ENCODE results near the gene ABCF1.

The ABCF1 gene

DNA sequence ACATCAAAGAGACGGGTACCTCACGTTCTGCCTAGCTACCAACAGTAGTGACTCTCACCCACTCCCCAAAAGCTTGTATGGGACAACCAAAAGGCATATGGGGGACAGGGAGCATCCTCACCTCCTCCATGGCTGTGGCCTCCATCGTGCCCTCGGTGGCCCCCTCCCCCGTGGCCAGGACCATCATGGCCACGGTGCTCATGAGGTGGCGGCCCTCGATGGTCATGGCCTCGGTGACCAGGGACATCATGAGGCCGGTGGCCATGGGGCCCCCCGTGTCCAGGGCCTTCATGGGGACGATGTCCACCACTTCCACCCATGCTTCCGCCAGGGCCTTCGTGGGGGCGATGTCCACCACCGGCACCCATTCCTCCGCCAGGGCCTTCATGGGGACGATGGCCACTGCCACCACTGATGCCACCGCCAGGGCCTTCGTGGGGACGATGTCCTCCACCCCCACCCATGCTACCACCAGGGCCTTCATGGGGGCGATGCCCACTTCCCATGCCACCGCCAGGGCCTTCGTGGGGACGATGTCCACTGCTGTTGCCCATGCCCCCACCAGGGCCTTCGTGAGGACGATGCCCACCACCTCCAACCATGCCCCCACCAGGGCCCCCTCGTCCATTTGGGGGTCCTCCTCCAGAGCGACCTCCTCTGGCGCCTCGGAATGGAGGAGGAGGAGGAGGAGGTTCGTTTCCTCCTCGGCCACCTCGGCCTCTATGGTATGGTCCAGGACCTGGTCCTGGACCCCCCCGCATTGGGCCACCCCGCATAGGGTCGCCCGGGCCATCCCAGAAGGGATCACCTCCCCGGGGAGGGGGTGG is 30.8 kb downstream of the ABCF1 start:
- DNase-seq, result no peak

DNA sequence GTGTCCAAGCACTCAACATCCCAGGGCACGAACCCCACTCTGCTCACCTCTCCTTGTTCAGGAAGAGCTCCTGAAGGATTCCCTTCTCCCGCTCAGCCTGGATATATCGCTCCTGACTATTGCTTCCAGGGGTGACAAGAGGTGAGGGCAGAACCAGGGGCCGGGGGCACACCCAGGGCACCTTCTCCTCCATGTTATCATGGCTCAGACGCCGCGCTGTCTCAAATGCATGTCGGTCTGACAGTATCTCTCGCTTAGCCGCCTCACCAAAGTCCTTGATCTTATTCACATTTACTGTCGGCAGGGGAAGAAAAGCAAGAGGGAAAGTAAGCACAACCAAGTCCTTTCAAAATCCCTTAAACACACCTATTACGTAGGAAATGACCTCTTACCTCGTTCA is 32.7 kb downstream of the ABCF1 start:
- DNase-seq, result no peak

DNA sequence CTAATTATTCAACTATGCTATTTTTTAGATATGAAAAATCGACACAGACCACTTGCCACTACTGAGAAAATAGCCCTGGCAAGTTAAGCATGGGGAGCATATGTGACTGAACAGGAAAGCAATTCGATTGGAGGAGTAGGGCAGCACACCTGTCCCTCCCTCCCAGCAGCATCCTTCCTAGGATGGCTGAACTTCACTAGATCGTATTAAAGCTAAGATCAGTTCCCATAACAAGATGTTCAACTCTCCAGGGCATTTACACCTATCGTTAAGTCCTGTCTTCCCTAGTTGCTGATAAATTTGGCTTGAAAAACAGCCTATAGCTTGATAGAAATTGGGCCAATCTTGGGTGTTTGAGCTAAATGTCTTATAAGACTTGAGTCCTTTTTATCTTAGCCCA is 38.8 kb downstream of the ABCF1 start:
- no peak for DNase-seq

DNA sequence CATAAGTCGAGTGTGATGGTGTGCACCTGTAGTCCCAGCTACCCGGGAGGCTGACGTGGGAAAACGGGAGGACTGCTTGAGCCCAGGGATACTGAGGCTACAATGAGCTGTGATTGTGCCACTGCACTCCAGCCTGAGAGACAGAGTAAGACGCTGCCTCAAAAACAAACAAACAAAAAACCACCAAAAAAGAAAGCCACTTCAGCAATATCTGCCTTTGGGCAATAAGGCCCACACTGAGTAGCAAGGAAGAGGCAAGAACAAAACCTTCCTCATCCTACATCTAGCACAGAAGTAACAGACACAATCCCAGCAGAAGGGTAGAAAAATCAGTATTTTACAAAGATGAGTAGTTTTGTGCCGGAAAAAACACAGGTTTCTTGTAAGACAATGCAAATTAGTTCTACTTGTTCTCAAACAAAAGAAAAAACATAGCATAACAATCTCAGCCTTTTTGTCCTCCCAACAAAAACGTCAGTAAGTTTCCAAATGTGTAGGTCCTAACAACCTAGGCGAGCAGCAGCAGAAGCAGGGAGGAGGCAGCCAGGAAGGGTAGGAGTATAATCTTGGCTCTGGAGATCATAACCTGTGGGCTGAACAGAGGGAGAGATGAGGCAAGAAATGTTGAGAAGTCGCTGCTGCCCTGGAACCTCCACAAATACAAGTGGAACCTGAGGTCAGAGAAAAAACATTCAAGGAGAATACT is 40.1 kb downstream of the ABCF1 start:
- no peak for DNase-seq

DNA sequence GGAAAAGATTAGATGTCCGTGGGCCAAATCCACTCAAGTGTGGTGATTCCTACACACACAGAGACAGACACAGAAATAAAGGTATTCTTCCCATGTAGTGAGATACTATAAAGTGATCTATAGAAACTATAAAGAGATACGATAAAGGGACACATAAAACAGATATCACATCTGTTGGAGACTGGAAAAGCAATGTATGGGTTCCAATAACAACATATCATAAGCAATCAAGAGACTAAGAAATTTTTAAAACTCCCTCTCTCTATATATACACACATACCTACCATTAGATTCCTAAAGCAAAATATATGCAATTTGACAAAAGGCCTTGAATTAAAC is 40.6 kb downstream of the ABCF1 start:
- no peak for DNase-seq

DNA sequence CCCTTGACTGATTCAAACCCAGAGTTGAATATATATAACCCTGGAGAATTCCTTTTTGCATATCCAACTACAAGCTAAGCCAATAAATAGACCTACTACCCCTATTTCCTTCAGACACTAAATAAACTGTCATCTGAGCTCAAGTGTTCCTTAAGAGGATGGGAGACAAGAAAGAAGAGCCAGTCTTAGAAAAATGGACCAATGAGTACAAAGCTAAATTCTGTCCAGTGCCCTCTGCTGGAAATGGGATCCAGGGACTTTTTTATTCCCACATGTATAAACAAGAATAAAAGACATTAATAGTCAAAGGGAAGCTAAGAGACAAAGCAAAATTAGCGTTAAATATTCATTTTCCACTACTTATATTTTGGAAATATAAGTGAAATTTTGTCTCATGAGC is 41.0 kb downstream of the ABCF1 start:
- DNase-seq, result no peak

DNA sequence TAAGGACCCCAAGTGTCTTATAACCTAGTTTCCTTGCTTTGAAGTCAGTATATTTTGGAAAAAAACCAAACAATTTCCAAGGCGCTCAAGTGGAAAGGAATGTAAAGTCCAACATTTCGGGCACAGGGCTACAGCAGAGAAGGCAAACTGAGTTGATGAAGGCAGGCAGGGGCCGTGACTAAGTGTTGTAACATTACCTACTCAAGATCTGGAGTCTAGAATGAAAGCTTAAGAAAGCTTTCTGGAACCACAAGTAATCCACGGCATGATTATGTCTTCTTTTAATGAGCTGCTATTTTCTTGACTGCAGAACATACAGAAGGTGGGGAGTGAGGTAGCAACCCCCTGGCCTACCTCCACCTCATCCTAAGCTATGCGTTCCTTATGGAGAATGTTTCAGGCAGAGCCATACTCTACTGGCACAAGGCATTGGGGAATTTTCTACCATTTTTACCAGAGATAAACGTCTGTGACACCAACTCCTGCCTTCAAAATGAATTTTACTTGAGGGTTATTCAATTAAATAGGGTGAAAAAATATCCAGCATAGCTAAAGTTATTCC is 41.5 kb downstream of the ABCF1 start:
- no peak for DNase-seq

DNA sequence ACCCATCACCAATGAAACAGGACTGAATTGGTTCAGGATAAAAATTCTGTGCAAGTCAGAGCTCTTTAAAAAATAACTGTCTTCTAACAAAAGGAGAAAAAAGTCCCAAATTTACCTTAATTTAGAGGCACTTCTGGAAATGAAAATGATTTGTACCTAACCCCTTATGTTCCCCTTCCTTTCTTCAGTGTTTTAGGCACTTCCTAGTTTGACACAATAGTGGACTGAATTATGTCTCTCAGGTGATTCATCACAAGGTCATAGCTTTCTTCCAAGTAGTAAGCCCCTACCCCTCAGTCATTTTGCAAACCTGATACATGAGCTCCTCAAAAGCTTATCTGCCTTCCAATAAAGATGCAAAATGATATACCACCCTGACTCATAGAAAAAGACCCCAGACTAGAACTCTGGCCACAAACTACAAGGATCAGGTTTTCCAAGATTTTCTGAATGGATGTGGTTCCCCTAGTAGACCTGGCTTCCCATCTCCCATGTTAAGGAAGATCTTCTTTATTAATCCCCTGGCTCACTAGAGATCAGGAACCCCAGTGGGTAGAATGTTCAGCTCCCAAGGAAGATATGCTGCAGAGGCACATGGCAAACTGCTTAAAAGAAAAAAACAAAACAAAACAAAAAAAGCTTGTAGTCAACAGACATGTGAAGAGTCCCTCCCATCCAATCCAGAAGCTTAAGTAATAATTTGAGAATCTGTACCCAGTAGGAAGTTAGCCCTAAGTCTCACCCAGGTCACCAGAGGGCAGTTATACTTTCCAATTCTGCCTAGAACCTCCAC is 42.2 kb downstream of the ABCF1 start:
- no peak for DNase-seq

DNA sequence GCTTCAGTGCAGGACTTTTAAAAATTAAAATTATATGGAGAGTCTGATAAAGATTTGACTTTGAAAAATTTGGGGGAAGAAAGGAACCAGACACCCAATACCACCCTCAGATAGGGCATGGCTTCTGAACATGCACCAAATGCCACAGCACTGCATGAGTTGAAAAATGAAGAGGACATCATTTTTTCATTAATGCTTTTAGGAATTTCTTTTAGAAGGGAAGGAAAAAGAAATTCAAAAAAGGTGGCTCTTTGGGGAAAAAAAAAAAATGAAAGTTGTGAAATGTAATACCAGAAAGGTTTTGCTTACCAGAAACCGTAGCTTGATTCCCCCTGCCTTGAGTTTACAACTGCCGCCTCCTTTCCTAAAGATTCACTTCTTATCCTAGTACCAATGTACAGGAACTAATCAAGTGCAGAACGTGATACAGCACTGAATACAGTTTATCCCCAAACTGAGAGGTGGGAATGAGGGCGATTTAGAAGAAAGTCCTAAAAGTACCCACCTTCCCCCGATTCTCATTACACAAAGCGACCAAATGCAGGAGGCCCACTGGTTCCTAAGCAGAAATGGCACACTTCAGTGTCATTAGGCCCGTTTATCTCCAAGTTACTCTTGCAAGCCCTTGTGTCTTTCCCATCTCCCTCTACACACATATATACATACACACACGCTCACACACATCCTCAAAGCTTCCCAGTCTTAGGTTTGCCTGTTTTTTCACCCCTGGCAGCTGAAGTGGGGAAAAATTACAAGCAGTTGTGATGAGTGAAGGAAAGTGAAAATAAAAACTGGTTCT is 43.0 kb downstream of the ABCF1 start:
- DNase-seq, result no peak

DNA sequence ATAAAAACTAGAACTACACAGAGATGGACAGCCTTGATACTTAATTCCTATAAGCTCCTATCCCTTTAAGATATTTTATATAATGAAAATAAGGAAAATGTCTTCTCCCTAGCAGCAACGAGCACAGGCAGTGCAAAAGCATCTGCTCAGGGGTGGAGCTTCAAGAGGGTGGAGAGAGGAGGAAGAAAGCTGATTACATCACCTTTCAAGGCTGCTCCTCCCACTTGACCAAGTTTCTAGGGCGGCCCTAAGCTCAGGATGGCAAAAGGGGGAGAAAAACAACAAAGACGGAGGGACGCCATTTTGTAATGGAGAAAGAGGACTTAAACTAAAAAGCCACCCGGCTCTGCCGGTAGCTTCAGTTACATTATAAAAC is 43.6 kb downstream of the ABCF1 start:
- peak; percentile 77 to 86 for DNase-seq

DNA sequence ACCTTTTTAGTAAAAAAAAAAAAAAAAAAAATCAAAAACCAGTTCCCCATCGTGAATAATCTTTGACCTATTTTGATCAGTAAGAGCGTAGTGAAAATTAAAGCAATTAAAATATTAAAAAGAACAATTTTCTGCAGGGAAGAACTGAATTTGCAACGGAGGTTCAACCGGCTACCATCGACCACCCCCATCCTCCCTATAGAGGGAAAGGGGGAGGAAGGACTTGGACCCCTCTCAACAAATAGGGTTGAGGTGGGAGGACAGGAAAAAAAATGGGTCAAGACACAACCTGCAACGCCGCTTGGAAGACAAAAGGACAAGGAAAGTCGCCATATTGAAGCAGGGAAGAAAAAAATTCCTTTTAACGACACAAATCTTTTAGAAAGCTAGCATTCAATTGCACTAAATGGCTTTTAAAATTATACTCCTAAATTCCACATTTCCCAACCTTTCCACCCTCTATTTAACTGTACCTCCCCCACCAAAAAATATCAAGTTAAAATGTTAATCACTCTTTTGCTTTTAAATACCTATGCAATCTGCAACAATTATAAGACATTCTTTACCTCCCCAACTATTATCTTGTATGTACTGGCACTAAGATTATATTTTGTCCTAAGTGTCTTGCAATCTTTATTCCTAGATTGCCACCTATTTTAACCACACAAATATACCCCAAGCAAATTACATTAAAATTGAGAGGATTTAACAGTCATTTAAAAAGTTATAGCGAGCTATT is 44.1 kb downstream of the ABCF1 start:
- DNase-seq, result peak in 1 of 2 experiments; percentile 41

DNA sequence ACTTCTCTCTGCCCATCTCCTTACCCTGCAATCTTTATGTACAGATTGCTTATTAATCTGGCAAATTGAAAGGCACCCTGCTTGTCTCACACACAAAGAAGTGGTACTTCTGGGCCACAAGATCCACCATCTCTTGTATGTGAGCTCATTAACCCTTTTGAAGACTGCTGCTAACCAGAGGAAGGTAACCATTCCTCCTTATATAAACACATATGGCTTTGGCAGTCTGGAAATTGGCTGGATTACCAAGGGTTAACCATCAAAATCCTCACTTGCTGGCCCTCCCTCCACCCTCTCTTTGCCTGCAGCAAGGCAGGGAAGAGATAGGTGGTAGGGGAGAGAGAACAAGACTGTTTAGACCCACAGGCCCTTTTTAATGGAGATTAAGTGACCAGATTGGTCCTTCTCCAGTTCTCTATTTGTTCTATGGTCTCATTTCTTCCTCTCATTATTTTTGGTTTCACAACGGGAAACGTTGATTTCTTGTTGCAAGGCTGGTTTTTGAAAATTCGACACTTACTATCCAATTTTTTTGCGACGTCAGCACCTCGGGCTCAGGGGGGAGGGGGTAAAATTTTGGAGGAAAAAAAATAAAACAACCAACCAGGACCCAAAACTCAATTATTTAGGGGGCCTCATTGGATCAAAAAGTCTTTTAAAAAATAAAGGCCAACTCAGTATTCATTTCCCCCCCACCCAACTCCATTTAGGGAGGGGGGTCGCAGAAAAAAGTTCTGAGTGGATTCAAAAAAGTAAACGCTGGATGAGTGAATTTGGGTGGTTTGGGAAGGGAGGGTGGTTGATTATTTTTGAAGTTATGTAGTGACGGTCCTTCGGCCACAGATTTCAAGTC is 44.9 kb downstream of the ABCF1 start:
- DNase-seq, result no peak

DNA sequence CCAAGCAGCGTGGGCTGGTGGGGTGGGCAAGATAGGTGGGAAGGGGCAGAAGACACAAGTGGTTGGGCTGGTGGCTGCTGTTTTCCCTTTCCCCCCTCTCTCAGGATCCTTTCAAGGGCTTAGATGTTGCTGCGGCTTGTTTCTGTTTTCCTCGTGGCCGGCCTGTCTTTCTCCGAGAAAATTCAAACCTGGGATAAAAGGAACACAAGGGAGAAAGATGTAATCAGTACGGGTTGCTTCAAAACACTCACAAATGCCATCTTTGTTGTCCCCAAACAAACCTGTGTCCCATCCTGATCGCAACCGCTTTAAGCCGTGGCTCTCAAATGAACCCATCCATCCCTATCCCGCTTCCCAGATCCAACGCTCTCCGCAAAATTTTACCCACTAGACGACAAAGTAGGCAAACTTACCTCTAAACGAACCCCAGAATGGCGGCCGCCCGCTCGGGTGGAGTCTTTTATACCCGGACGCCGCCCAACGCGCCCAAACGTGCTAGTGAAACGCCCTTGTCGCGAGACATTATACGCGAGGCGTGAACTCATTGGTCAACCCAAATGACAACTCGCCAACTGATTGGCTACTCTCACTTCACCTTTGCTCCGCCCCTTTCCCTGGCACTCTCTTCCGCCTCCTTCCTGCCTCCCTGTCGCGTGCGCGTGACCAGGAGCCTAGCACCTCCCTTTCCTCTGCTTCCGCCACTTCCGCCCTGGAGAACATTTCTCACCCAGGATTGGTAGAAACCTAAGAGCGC is 45.7 kb downstream of the ABCF1 start, which contains the start of gene PPP1R10:
Gene PPP1R10, minus strand, starts transcription at position 433 of the 754 bp plus-strand sequence. CDS start 7,299 bp downstream, outside the sequence.
- DNase-seq, result peak; percentile 95 to 98

DNA sequence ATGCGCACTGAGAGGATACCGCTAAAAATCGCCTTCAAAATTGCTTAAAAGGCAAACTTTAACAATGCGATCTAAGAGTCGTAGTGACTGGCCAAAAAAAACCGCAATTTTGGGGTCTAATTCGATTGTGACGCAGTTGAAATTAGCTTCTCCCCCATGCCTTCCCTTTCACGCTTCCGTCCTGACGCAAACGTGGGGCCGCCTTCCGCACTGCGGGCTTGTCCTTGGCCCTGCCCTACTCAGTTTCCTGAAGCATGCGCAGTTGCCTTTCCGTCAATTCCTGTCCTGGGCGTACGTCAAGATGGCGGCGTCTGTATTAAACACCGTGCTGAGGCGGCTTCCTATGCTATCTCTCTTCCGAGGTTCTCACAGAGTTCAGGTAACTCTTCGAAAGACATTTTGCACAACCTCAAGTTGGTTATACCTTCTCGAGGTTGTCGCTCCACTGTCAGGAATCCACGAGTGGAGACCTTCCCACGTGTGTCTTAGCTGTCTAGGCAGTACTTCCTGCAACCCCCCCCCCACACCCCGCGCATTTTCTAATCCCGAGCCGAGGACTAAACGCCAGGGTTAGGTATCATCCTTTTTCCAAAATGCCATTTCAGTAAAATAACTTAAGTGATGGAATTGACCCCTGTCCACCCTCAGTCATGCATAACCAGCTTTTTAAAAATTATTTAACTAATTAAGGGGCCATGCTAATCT is 46.5 kb downstream of the ABCF1 start, which contains the start of gene MRPS18B:
Gene MRPS18B, plus strand, starts transcription at position 276 of the 705 bp plus-strand sequence. Its CDS starts 26 bp downstream, at position 302.
- DNase-seq, result peak; percentile 96 to 97

DNA sequence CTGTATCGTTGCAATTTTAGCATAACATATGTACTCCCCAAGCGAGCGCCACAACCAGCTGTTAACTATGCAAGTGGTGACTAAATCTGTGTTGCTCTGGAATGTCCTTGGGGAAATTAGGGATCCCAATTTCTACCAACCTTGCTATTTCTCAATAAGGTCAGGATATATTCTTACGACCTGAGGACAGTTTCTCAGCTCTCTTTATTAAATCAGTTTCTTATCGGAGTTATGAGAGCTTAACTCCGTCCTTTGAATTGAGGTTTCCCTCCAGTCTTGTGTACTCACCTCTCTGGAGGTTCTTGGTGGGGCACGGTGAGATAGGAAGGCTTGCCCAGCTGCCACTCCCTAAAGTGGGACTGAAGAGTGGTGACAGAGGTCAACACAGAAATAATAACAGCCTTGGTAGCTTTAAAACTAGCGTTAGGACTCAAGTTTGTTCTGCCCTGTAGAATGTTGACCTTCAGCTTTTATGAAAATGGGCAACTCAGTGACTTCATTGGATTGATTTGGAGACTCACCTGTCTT is 47.1 kb downstream of the ABCF1 start:
- DNase-seq, result no peak

DNA sequence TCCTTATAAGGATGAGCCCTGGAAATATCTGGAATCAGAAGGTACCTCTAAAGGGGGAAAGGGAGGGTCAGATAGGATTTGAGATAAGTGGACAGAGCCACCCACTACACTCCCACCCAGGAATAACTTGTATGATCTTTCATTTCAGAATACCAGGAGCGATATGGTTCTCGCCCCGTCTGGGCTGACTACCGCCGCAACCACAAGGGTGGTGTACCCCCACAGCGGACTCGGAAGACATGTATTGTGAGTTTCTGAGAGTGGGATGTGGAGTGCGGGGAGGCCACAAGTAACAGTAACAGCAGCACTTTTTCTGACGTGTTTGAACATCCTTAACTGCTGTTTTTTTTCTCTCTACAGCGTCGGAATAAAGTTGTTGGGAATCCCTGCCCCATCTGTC is 48.3 kb downstream of the ABCF1 start:
- DNase-seq, result no peak

DNA sequence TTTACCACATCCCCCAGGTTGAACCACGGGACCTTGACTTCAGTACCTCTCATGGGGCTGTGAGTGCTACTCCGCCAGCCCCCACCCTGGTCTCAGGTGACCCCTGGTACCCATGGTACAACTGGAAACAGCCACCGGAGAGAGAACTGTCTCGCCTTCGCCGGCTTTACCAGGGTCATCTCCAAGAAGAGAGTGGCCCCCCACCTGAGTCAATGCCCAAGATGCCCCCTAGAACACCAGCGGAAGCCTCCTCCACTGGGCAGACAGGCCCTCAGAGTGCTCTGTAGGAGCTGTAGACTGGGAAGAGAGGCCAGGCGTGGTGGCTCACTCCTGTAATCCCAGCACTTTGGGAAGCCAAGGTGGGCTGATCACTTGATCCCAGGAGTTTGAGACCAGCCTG is 54.3 kb downstream of the ABCF1 start:
- DNase-seq, result no peak

DNA sequence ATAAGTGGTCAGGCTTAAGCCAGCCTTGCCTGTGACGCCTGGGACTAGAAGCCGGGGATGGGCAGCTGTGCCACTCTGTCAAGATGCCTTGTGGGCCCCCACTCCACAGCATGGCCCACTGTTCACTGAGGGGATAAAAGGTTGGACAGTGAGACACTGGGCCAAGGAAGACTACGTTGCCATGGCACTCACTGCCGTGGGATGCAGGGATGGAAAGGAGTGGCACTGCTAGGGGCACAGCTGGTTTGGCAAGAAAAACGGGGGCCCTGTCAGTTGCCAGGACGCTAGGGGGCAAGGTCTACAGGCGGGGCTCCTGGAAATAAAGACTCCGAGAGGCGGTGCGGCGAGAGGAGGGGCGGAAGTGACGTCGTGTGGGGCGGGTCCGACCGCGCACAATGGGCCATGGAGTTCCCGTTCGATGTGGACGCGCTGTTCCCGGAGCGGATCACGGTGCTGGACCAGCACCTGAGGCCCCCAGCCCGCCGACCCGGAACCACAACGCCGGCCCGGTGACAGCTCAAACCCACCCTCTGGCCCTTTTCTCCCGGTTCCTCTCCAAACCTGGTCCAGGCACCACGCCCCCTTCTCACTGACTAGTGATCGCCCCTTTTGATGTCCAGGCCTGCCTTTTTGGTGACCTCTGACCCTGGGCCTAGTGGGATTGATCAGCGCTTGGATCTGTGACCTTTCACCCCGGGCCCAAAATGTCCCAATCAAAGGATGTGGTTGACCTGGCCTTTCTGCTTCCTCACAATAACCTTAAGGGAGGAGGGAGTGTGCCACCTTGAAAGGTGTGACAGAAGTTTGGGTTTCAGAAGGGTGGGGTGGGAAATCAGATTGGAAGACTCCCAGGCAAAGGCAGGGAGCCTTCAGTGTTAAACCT is 55.5 kb downstream of the ABCF1 start, which contains the start of gene ATAT1:
Gene ATAT1, plus strand, starts transcription at position 391 of the 883 bp plus-strand sequence.
- peak; percentile 88 to 91 for DNase-seq
